Stimulated activated CD4-positive, alpha-beta T cell treated with anti-CD3 and anti-CD28 coated beads, Interleukin-2, amount 100 ng/mL, for 4 hours (primary cell): Measurements from ENCODE around the gene KANK2.
"Not testable (repeated sequence)": the region's sequence is repeated elsewhere in the genome, so short reads cannot be mapped to it uniquely, and the experiment has no call there.

Experiments used
- DNase-seq: peaks from one replicate; pipeline ENCODE4 v3.0.0-alpha.2; 2020; ENCODE audit warnings: low read depth

The KANK2 gene

GRCh38 chr19:11172576-11172975, 24.8 kb downstream of the KANK2 start:
- no peak for DNase-seq

GRCh38 chr19:11171144-11171543, 26.2 kb downstream of the KANK2 start:
- no peak for DNase-seq

- no peak for DNase-seq
Measured at GRCh38 chr19:11169896-11170678, 27.3 kb downstream of the KANK2 start.

GRCh38 chr19:11168568-11168967, 28.8 kb downstream of the KANK2 start:
- no peak for DNase-seq

- DNase-seq: no peak
Measured at GRCh38 chr19:11166281-11167142, 30.8 kb downstream of the KANK2 start.

- no peak for DNase-seq
Measured at GRCh38 chr19:11165486-11166030, 31.8 kb downstream of the KANK2 start.

GRCh38 chr19:11164879-11165406, 32.4 kb downstream of the KANK2 start:
- DNase-seq: no peak

GRCh38 chr19:11164296-11164695, 33.0 kb downstream of the KANK2 start:
- DNase-seq: no peak

GRCh38 chr19:11160440-11160768, 36.9 kb downstream of the KANK2 start:
- DNase-seq: not testable (repeated sequence)

GRCh38 chr19:11159598-11160439, 37.5 kb downstream of the KANK2 start:
- DNase-seq: no peak

GRCh38 chr19:11155373-11156120, 41.8 kb downstream of the KANK2 start, which contains the start of gene SPC24:
TSS of gene SPC24 (minus strand) at chr19:11155782. CDS start at chr19:11155776, 6 bp downstream.
- peak; percentile 77 for DNase-seq

- no peak for DNase-seq
Measured at GRCh38 chr19:11154683-11155047, 42.7 kb downstream of the KANK2 start.

- DNase-seq: no peak
Measured at GRCh38 chr19:11152318-11153062, 44.9 kb downstream of the KANK2 start.

GRCh38 chr19:11151181-11151580, 46.2 kb downstream of the KANK2 start:
- no peak for DNase-seq

- DNase-seq: no peak
Measured at GRCh38 chr19:11148001-11148400, 49.3 kb downstream of the KANK2 start.

GRCh38 chr19:11145536-11145924, 51.8 kb downstream of the KANK2 start:
- no peak for DNase-seq

- DNase-seq: no peak
Measured at GRCh38 chr19:11142528-11143171, 54.7 kb downstream of the KANK2 start.

GRCh38 chr19:11141937-11142527, 55.3 kb downstream of the KANK2 start:
- no peak for DNase-seq

GRCh38 chr19:11140896-11141295, 56.4 kb downstream of the KANK2 start:
- no peak for DNase-seq
